Small intestine (tissue), 7 donors: ENCODE measurements around the gene GALNT17. TPM values are rescaled to one million over a fixed set of nuclear protein-coding genes. Genes with fewer than 3 reads are reported as not detected.

ENCODE experiments used
- DNase-seq, 2 donors: peaks; one replicate each; pipeline versions ENCODE4 v3.0.0 to v3.0.0-alpha.2; 2013
- FAIRE-seq: peaks from 2 replicates; lab custom pipeline; 2012; peaks lifted over from hg19 to GRCh38; lab: Jason Lieb, UNC
- H3K27ac ChIP-seq, 3 donors: one replicate each; pipeline ENCODE4 v1.5.1; 2013; ENCODE audit warnings: low read length in 2 of 3, mild to moderate bottlenecking in 2 of 3, control low read depth in 1 of 3, inconsistent platforms in 1 of 3, low read depth in 1 of 3, moderate library complexity in 1 of 3
- H3K27me3 ChIP-seq, 3 donors: one replicate each; pipeline ENCODE4 v1.6.1; 2013; ENCODE audit warnings: low read length in 3 of 3, inconsistent platforms in 1 of 3; ENCODE audit not compliant: control insufficient read depth in 3 of 3, insufficient read depth in 3 of 3
- H3K36me3 ChIP-seq, 3 donors: one replicate each; pipeline ENCODE4 v1.6.1; 2013; ENCODE audit warnings: low read length in 3 of 3, inconsistent platforms in 1 of 3, low read depth in 1 of 3, mild to moderate bottlenecking in 1 of 3, moderate library complexity in 1 of 3; ENCODE audit not compliant: control insufficient read depth in 3 of 3, insufficient read depth in 2 of 3
- H3K4me1 ChIP-seq, 3 donors: one replicate each; pipeline ENCODE4 v1.6.1; 2013; ENCODE audit warnings: low read length in 2 of 3, inconsistent platforms in 1 of 3, low read depth in 1 of 3, mild to moderate bottlenecking in 1 of 3, moderate library complexity in 1 of 3; ENCODE audit not compliant: control insufficient read depth in 3 of 3, insufficient read depth in 2 of 3
- H3K4me3 ChIP-seq, 3 donors: one replicate each; pipeline ENCODE4 v1.5.1; 2013; ENCODE audit warnings: low read length in 3 of 3, control low read depth in 1 of 3, inconsistent platforms in 1 of 3, low read depth in 1 of 3, mild to moderate bottlenecking in 1 of 3, moderate library complexity in 1 of 3
- H3K9me3 ChIP-seq, 2 donors: one replicate each; pipeline ENCODE4 v1.6.1; 2013; ENCODE audit warnings: low read depth in 1 of 2, low read length in 1 of 2; ENCODE audit not compliant: control insufficient read depth in 2 of 2, insufficient read depth in 1 of 2
- WGBS, 3 donors: extraction: QIAGEN DNeasy Blood & Tissue Kit; methylation state at CpG; one replicate each; pipeline ENCODE4 v1.1.7; 2013; 5-methylcytosine and 5-hydroxymethylcytosine counted together
- polyA plus RNA-seq, 4 donors: library from polyadenylated mRNA; stranded (reverse) in 3 of 4; unstranded in 1 of 4; fragments of 200-250 nt in 3 of 4; fragments of 120-200 nt in 1 of 4; gene quantifications; one replicate each; pipeline versions ENCODE4 v1.2.1 to v1.2.3, GENCODE V29; 2013
- donor health status: healthy with polysubstance abuse.
- donor health status: control.
- donor health status: control.
- donor health status: Bipolar disorder and iron deficiency.
- donor health status: healthy.

Gene GALNT17
- polyA plus RNA-seq, 4 donors = 0.34 to 2.9 (median 0.54) TPM; not detected in 1

DNA sequence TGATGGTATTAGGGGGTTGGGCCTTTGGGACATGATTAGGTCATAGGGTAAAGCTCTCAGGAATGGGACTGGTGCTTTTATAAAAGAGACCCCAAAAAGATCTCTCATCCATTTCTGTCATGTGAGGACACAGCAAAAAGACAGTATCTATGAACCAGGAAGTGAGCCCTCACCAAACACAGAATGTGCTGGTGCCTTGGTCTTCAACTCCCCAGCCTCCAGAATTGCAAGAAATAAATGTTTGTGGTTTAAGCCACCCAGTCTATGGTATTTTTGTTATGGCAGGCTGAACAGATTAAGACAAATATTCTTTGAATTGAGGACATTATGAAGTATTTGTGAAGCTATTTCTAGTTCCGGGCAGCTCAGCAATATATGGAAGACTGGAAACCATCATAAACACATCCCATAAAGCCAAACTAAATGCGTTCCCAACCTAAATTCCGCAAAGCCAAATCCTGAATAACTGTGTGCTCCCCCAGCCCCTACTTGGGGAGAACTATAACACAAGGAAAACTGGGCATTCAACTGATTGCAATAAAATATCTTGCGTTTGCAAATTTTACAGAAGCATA lies 153.7 kb downstream of the GALNT17 start:
- Histone ChIP-seq H3K27ac (no peak overlapping the region), H3K4me3 (no peak overlapping the region), H3K36me3 (no peaks in the 10 kb centered on the region), H3K4me1 (no peaks in the 10 kb centered on the region), H3K27me3 (no peaks in the 10 kb centered on the region), H3K9me3 (peaks cover 0 to 2% of the 10 kb centered on the region in 2 donors)
- DNase-seq (no peak), FAIRE-seq (no peak)
- WGBS, 3 donors = 87 to 89% (median 88%) methylated on average over 4 of the region's 4 CpGs

DNA sequence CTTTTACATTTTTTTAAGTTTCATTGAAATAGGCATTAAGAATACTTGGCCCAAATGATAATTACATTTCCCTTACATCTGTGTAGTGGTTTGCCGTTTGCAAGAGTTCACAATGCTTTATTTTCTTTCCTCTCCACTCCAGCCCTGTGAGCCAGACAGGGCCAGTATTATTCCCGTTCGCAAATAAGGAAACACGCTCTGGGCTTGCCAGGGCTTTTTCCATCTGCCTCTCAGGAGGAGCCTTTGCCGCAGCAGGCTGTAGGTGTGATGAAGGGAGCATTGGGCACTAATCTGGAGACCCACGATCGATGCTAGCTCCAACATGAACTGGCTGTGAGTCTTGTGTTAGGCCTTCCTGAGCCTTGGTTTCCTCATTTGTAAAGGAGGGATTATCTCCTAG lies 154.4 kb downstream of the GALNT17 start:
- no peak for FAIRE-seq
- no peaks in the 10 kb centered on the region for H3K36me3 ChIP-seq
- no peak overlapping the region for H3K4me3 ChIP-seq
- 79 to 82% (median 81%) methylated on average over 7 of the region's 7 CpGs for WGBS, 3 donors
- H3K27ac ChIP-seq = no peak overlapping the region
- no peaks in the 10 kb centered on the region for H3K4me1 ChIP-seq
- DNase-seq = no peak
- H3K9me3 ChIP-seq = peaks cover 0 to 2% of the 10 kb centered on the region in 2 donors
- no peaks in the 10 kb centered on the region for H3K27me3 ChIP-seq

DNA sequence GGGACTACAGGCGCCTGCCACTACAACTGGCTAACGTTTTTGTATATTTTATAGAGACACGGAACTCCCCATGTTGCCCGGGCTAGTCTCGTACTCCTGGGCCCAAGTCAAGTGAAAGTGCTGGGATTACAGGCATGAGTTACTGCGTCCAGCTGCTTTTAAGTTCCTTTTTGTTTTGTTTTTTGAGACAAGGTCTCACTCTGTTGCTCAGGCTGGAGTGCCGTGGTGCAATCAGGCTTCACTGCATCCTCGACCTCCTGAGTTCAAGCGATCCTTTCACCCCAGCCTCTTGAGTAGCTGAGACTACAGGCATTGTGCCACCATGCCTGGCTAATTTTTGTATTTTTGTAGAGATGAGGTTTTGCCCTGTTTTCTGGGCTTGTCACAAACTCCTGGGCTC lies 155.0 kb downstream of the GALNT17 start:
- no peak for FAIRE-seq
- Histone ChIP-seq H3K4me3 (no peak overlapping the region), H3K27me3 (no peaks in the 10 kb centered on the region), H3K36me3 (no peaks in the 10 kb centered on the region), H3K9me3 (peaks cover 0 to 2% of the 10 kb centered on the region in 2 donors), H3K27ac (no peak overlapping the region), H3K4me1 (no peaks in the 10 kb centered on the region)
- 72 to 81% (median 79%) methylated on average over 9 of the region's 9 CpGs for WGBS, 3 donors
- no peak for DNase-seq

DNA sequence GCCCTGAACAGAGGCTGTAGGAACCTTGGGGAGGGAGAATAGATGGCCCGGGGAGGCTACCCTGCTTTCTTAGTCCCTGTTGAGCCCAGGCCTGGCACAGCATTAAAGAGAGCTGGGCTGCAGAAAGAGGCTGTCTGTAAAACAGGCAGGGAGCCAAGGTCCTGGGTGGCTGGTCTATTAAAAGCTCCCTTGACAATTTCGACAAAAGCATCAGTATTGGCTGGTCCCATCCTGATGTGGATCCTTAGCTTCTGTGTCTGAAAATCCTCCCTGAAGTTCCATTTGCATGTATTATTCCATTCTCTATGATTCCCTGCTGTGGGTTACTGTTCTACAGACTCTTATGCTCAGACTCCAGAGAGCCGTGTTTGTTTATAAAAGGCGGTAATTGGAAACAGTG lies 158.5 kb downstream of the GALNT17 start:
- no peaks in the 10 kb centered on the region for H3K4me1 ChIP-seq
- H3K9me3 ChIP-seq = peaks cover 0 to 2% of the 10 kb centered on the region in 2 donors
- H3K27ac ChIP-seq = no peak overlapping the region
- no peak overlapping the region for H3K4me3 ChIP-seq
- 61 to 84% (median 81%) methylated on average over 4 of the region's 4 CpGs for WGBS, 3 donors
- H3K27me3 ChIP-seq = no peaks in the 10 kb centered on the region
- FAIRE-seq (no peak), DNase-seq (no peak)
- H3K36me3 ChIP-seq = no peaks in the 10 kb centered on the region

DNA sequence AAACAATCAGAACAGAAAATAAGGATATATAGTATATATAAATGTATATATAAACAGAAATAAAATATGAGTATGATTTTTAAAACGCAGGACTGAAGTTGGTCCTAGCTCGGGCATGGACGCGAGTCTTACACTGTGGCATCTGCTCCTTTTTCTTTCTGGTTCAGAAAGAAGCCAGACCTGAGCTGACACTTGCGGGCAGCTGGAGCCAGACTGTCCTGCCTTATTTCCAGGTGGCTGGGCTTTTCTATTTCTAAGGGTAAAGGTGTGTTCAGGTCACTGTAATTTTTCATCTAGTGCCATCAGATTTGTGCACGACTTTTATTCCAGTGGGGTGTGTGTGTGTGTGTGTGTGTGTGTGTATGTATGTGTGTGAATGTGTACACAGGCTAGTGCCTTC lies 166.4 kb downstream of the GALNT17 start:
- FAIRE-seq (no peak), DNase-seq (no peak)
- H3K36me3 ChIP-seq = no peaks in the 10 kb centered on the region
- no peak overlapping the region for H3K27ac ChIP-seq
- H3K4me3 ChIP-seq = no peak overlapping the region
- 80 to 88% (median 84%) methylated on average over 6 of the region's 6 CpGs for WGBS, 3 donors
- no peaks in the 10 kb centered on the region for H3K27me3 ChIP-seq
- H3K9me3 ChIP-seq = no peaks in the 10 kb centered on the region
- no peaks in the 10 kb centered on the region for H3K4me1 ChIP-seq

DNA sequence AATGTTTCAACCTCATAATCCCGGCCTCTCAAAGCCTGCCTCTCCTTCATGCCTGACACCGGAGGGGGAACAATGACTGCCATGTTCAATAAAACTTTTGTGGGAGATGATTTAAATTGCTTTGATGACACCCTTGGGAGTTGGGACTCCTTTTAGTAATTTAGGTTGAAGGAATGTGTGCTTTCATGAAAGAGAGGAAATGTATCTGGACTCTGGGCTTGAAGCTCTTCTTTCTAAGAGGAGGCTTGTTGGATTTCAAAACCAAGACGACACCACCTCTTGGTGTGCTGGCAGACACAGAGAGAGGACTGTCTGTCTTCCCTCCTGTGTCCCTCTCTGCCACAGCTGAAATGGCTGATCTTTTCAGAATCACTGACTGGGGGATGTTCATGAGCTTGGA lies 168.1 kb downstream of the GALNT17 start:
- WGBS, 3 donors = 74 to 88% (median 78%) methylated on average over 3 of the region's 3 CpGs
- no peaks in the 10 kb centered on the region for H3K9me3 ChIP-seq

DNA sequence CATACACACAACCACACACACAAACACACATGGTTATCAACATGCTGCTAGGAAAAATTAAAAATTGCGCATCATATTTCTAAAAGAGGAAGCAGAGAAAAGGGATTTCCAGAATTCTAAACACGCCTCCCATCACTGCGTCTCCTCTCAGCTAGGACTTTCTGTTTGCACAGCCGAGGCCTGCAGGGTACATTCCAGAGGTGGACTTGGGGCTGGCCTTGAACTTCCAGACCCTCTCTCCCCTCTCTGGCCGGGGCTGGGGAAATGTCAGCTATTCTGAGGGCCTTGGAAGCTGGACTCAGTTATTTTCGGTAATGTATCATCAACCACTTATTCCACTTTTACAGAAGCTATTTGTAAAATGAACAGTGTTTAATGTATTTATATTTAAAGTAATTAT lies 168.7 kb downstream of the GALNT17 start:
- H3K27ac ChIP-seq = no peak overlapping the region
- no peaks in the 10 kb centered on the region for H3K27me3 ChIP-seq
- FAIRE-seq (no peak), DNase-seq (no peak)
- no peak overlapping the region for H3K4me3 ChIP-seq
- 39 to 54% (median 54%) methylated on average over 6 of the region's 6 CpGs for WGBS, 3 donors
- H3K4me1 ChIP-seq = no peaks in the 10 kb centered on the region
- peaks cover 0 to 2% of the 10 kb centered on the region in 2 donors for H3K9me3 ChIP-seq
- H3K36me3 ChIP-seq = no peaks in the 10 kb centered on the region

More for the DNA sequence above, 168.1 kb downstream of the GALNT17 start:
- H3K27me3 ChIP-seq = no peaks in the 10 kb centered on the region
- H3K4me1 ChIP-seq = no peaks in the 10 kb centered on the region
- FAIRE-seq = no peak
- no peak overlapping the region for H3K27ac ChIP-seq
- no peaks in the 10 kb centered on the region for H3K36me3 ChIP-seq
- no peak overlapping the region for H3K4me3 ChIP-seq
- DNase-seq = no peak

DNA sequence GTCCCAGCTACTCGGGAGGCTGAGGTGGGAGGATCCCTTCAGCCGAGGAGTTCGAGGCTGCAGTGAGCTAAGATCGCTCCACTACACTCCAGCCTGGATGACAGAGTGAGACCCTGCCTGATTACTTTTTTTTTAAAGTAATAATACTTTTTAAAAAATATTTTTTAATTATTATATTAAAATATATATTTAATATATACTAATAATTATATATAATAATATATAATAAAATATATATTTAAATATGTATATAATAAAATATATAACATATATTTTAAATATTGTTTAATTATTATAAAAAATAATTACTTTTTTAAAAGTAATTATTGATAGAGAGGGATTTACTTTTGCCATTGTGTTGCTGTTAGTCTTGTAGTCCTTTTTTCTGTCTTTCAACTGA lies 169.2 kb downstream of the GALNT17 start:
- H3K36me3 ChIP-seq = no peaks in the 10 kb centered on the region
- 78 to 90% (median 90%) methylated on average over 4 of the region's 4 CpGs for WGBS, 3 donors
- no peak overlapping the region for H3K27ac ChIP-seq
- no peak overlapping the region for H3K4me3 ChIP-seq
- no peak for DNase-seq
- H3K4me1 ChIP-seq = no peaks in the 10 kb centered on the region
- peak; percentile 75 for FAIRE-seq
- no peaks in the 10 kb centered on the region for H3K27me3 ChIP-seq
- peaks cover 0 to 2% of the 10 kb centered on the region in 2 donors for H3K9me3 ChIP-seq

DNA sequence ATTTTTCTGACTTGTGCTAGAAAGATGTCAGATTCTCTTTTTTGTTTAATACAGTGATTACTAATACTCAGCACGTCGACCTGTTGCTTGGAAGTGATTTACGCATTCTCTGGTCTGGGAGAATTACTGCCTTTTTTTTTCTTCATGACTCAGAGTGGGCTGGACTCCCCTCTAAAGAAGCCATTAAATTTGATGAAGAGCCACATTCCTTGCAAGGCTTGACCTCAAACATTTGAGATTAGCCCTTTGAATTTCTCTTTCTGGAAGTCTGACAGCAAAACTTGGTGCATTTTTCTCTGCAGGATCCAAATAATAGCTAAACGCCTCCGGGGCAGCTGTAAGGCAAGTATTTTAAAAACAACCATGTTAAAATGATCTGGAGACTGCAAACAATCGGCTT lies 171.6 kb downstream of the GALNT17 start:
- Histone ChIP-seq H3K4me3 (no peak overlapping the region), H3K27ac (no peak overlapping the region), H3K36me3 (no peaks in the 10 kb centered on the region), H3K27me3 (no peaks in the 10 kb centered on the region), H3K4me1 (no peaks in the 10 kb centered on the region), H3K9me3 (peaks cover 0 to 2% of the 10 kb centered on the region in 2 donors)
- no peak for DNase-seq
- WGBS, 3 donors = 46 to 62% (median 53%) methylated on average over 6 of the region's 6 CpGs
- FAIRE-seq = no peak
